ENCODE data around the gene GLUL. TPM values are rescaled to one million over a fixed set of nuclear protein-coding genes. Genes with fewer than 3 reads are reported as not detected.
"Not testable (repeated sequence)": the region's sequence is repeated elsewhere in the genome, so short reads cannot be mapped to it uniquely, and the experiment has no call there.

GLUL gene
- total RNA-seq, 2 donors from 2014 or later = 538 to 1,389 TPM

DNA sequence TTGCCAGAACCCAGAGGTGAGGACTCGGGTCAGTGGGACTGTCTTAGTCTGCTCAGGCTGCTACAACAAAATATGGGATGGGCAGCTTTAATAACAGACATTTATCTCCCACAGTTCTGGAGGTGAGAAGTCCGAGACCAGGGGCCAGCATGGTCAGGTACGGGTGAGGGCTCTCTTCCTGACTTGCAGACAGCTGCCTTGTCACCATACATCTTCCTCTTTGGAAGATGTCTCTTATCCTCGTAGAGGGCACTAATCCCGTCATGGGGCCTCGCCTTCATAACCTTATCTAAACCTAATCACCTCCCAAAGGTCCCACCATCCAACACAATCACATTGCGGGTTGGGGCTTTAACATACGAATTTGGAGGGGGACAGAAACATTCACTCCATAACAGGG lies 51.9 kb downstream of the GLUL start:
- no peak overlapping the region for H3K4me3 ChIP-seq
- H3K4me1 ChIP-seq (replicated peaks) = no peaks in the 10 kb centered on the region
- no peak for DNase-seq (ENCODE audit: low spot score)
- no peaks in the 10 kb centered on the region for H3K9me3 ChIP-seq
- TF ChIP-seq POLR2A (IDR thresholded peaks at IDR 0.05) (no peak), POLR2AphosphoS5 (IDR thresholded peaks at IDR 0.05) (no peak)
- TF ChIP-seq, protein P1, sequence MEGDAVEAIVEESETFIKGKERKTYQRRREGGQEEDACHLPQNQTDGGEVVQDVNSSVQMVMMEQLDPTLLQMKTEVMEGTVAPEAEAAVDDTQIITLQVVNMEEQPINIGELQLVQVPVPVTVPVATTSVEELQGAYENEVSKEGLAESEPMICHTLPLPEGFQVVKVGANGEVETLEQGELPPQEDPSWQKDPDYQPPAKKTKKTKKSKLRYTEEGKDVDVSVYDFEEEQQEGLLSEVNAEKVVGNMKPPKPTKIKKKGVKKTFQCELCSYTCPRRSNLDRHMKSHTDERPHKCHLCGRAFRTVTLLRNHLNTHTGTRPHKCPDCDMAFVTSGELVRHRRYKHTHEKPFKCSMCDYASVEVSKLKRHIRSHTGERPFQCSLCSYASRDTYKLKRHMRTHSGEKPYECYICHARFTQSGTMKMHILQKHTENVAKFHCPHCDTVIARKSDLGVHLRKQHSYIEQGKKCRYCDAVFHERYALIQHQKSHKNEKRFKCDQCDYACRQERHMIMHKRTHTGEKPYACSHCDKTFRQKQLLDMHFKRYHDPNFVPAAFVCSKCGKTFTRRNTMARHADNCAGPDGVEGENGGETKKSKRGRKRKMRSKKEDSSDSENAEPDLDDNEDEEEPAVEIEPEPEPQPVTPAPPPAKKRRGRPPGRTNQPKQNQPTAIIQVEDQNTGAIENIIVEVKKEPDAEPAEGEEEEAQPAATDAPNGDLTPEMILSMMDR (IDR thresholded peaks at IDR 0.05) = no peak
- no peaks in the 10 kb centered on the region for H3K36me3 ChIP-seq
- H3K27me3 ChIP-seq (replicated peaks; ENCODE audit: insufficient read depth) = no peaks in the 10 kb centered on the region
- H3K27ac ChIP-seq = no peak overlapping the region
- 97% methylated on average over 8 of the region's 8 CpGs for WGBS
- intact Hi-C loops (cut with DNase I) = no loop called here

DNA sequence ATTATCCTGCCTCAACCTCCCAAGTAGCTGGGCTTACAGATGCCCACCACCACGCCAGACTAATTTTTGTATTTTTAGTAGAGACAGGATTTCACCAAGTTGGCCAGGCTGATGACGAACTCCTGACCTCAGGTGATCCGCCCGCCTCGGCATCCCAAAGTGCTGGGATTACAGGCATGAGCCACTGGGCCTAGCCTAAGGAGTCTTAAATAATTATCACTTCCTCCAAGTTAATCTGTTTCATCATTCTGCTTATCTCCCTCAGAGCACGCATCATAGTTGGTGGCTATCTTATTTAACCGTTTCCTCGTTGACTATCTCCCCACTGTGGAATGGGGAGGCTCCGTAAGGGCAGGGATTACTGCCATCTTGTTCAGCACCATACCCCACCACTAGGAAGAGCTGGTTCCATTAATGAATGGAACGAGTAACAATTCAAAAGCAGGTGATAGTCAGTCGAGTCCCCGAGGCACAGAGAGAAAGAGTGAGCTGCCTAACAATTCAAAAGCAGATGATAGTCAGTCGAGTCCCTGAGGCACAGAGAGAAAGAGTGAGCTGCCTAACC lies 52.7 kb downstream of the GLUL start:
- WGBS = 92% methylated on average over 13 of the region's 13 CpGs
- no peaks in the 10 kb centered on the region for H3K9me3 ChIP-seq
- intact Hi-C loops (cut with DNase I) = no loop called here
- H3K4me3 ChIP-seq = no peak overlapping the region
- DNase-seq (ENCODE audit: low spot score) = no peak
- no peaks in the 10 kb centered on the region for H3K36me3 ChIP-seq
- TF ChIP-seq, protein P1 (IDR thresholded peaks at IDR 0.05) = no peak
- TF ChIP-seq POLR2AphosphoS5 (IDR thresholded peaks at IDR 0.05) (no peak), POLR2A (IDR thresholded peaks at IDR 0.05) (no peak)
- H3K27me3 ChIP-seq (replicated peaks; ENCODE audit: insufficient read depth) = no peaks in the 10 kb centered on the region
- no peaks in the 10 kb centered on the region for H3K4me1 ChIP-seq (replicated peaks)
- no peak overlapping the region for H3K27ac ChIP-seq

DNA sequence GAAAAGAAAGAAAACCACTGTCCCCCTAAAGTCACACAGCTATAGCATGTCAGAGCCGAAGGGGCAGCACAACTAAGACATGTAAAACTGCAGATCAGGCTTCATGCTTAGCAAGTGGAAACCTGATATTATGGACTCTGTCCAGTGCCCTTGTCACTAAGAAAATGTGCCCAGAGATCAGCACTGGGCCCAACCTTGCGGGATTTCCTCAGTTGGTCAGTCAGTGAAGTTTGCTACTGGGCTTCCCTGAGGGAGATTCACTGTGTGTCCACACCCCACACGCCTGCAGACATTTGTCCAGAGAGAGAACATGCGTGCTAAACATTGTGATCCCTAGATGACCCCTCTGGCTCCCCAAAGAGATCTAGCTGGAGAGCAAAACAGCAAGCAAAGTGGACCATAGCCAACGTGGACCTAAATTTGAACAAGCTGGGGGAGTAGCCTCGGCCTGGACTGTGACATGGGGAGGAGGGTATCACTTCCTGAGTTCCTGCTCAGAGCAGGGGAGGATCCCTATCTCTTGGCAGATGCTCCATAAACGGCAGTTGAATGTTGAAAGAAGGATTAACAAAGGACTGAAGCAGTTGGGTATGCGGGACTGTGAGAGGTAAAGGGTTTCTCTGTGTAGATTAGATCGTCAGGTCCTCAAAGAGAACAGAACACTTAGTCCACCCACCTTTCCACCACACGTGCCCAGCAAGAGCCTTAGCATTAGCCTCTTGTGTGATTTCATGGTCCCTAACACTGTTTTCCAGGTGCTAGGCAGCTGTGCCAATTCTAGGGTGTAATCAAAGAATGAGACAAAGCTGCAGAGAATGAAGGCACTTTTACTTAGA lies 53.6 kb downstream of the GLUL start:
- H3K4me3 ChIP-seq = no peak overlapping the region
- 43% methylated on average over 10 of the region's 10 CpGs for WGBS
- intact Hi-C loops (cut with DNase I) = no loop called here
- H3K9me3 ChIP-seq = no peaks in the 10 kb centered on the region
- no peak overlapping the region for H3K27ac ChIP-seq
- H3K36me3 ChIP-seq = no peaks in the 10 kb centered on the region
- TF ChIP-seq POLR2A (IDR thresholded peaks at IDR 0.05) (no peak), POLR2AphosphoS5 (IDR thresholded peaks at IDR 0.05) (no peak)
- TF ChIP-seq, protein P1 (IDR thresholded peaks at IDR 0.05) = no peak
- DNase-seq (ENCODE audit: low spot score) = no peak
- H3K27me3 ChIP-seq (replicated peaks; ENCODE audit: insufficient read depth) = no peaks in the 10 kb centered on the region
- no peaks in the 10 kb centered on the region for H3K4me1 ChIP-seq (replicated peaks)

DNA sequence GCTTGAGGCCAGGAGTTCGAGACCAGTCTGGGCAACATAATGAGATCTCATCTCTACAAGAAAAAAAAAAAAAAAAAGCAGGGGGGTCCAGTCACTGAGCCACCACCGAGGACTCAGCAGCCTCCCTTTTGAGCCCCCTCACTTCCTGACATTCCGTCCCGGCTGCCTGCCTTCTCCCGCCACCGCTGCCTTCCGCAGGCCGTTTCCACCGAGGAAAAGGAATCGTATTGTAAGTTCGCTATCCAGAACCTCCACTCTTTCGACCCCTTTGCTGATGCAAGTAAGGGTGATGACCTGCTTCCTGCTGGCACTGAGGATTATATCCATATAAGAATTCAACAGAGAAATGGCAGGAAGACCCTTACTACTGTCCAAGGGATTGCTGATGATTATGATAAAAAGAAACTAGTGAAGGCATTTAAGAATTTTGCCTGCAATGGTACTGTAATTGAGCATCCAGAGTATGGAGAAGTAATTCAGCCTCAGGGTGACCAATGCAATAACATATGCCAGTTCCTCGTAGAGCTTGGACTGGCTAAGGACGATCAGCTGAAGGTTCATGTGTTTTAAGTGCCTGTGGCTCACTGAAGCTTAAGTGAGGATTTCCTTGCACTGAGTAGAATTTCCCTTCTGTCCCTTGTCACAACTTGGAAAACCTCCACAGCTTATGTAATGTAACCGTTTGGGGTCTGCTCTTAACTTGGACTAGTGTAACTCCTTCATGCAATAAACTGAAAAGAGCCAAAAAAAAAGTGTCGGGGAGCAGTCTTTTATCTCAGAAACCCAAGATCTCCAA lies 55.6 kb downstream of the GLUL start:
- no peak for DNase-seq (ENCODE audit: low spot score)
- no peaks in the 10 kb centered on the region for H3K36me3 ChIP-seq
- no peaks in the 10 kb centered on the region for H3K9me3 ChIP-seq
- H3K4me3 ChIP-seq = no peak overlapping the region
- WGBS = 86% methylated on average over 16 of the region's 16 CpGs
- TF ChIP-seq, protein P1 (IDR thresholded peaks at IDR 0.05) = no peak
- no peak for TF ChIP-seq POLR2AphosphoS5 (IDR thresholded peaks at IDR 0.05)
- TF ChIP-seq POLR2A (IDR thresholded peaks at IDR 0.05) = no peak
- intact Hi-C loops (cut with DNase I) = no loop called here
- no peaks in the 10 kb centered on the region for H3K27me3 ChIP-seq (replicated peaks; ENCODE audit: insufficient read depth)
- H3K4me1 ChIP-seq (replicated peaks) = no peaks in the 10 kb centered on the region
- H3K27ac ChIP-seq = no peak overlapping the region

DNA sequence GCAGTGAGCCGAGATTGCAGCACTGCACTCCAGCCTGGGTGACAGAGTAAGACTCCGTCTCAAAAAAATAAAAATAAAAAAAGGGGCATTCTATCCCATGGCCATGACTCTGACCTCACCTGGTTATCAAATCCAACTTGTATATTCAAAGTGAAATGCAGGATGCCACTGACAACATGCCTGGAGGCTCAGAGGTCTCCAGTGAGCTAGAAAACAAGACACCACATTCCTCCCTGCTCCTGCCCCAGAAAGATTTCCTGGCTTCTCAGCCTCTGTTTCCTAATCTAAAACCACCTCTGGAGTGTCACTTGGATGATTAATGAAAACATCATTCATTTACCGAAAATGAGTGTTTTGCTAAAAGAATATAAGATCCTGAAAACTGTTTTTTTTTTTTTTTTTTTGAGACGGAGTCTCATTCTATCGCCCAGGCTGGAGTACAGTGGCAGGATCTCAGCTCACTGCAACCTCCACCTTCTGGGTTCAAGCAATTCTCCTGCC lies 58.5 kb downstream of the GLUL start:
- H3K27me3 ChIP-seq (replicated peaks; ENCODE audit: insufficient read depth); H3K27ac ChIP-seq; intact Hi-C loops (cut with DNase I); H3K9me3 ChIP-seq; DNase-seq (ENCODE audit: low spot score); H3K4me3 ChIP-seq; H3K36me3 ChIP-seq; H3K4me1 ChIP-seq (replicated peaks): not testable (repeated sequence)
- 95% methylated on average over 5 of the region's 5 CpGs for whole genome bisulfite sequencing
